Aorta (tissue), 5 donors: ENCODE data around the gene THTPA. TPM values are rescaled to one million over a fixed set of nuclear protein-coding genes. Genes with fewer than 3 reads are reported as not detected.
A peak's percentile ranks its signal among the peaks of the same experiment; 100 is the strongest.

ENCODE experiments used
- ATAC-seq: fragments of 200-7000 bp; cut with Tn5 transposase; one replicate; pipeline ENCODE4 v1.9.1; 2022; ENCODE audit warnings: moderate library complexity; ENCODE audit not compliant: low FRiP score
- DNase-seq, 2 donors: peaks; one replicate each; pipeline ENCODE4 v3.0.0-alpha.2; 2020
- H3K27ac ChIP-seq, 2 donors: one replicate each; pipeline ENCODE4 v1.5.1; 2013; ENCODE audit warnings: low read length in 2 of 2, mild to moderate bottlenecking in 2 of 2, moderate library complexity in 2 of 2, control low read depth in 1 of 2, inconsistent platforms in 1 of 2, low read depth in 1 of 2
- H3K27me3 ChIP-seq, 2 donors: one replicate each; pipeline ENCODE4 v1.6.1; 2013; ENCODE audit warnings: control low read depth in 1 of 2, low read length in 1 of 2, mild to moderate bottlenecking in 1 of 2, moderate library complexity in 1 of 2; ENCODE audit not compliant: insufficient read depth in 2 of 2, control insufficient read depth in 1 of 2
- H3K36me3 ChIP-seq, 2 donors: one replicate each; pipeline ENCODE4 v1.6.1; 2013; ENCODE audit warnings: control low read depth in 1 of 2, low read length in 1 of 2, mild to moderate bottlenecking in 1 of 2; ENCODE audit not compliant: insufficient read depth in 2 of 2, control insufficient read depth in 1 of 2
- H3K4me1 ChIP-seq, 2 donors: one replicate each; pipeline ENCODE4 v1.6.1; 2013; ENCODE audit warnings: low read length in 2 of 2, control low read depth in 1 of 2, mild to moderate bottlenecking in 1 of 2, moderate library complexity in 1 of 2; ENCODE audit not compliant: insufficient read depth in 2 of 2, control insufficient read depth in 1 of 2
- H3K4me3 ChIP-seq, 2 donors: one replicate each; pipeline ENCODE4 v1.5.1; 2013; ENCODE audit warnings: low read length in 2 of 2, control low read depth in 1 of 2, mild to moderate bottlenecking in 1 of 2
- H3K9me3 ChIP-seq: one replicate; pipeline ENCODE4 v1.6.1; 2013; ENCODE audit warnings: mild to moderate bottlenecking, low read length; ENCODE audit not compliant: control insufficient read depth
- WGBS, 2 donors: extraction: QIAGEN DNeasy Blood & Tissue Kit; methylation state at CpG; one replicate each; pipeline ENCODE4 v1.1.7; 2013; 5-methylcytosine and 5-hydroxymethylcytosine counted together
- intact Hi-C, 2 donors: fragments of 100-400 bp; cut with DNase I; formaldehyde crosslinking; loops; one replicate each; pipeline versions ENCODE4 v1.14.2 to v1.15.0; 2022
- polyA plus RNA-seq, 2 donors: library from polyadenylated mRNA; stranded (reverse); fragments of 200-250 nt; gene quantifications; one replicate each; pipeline ENCODE4 v1.2.3, GENCODE V29; 2013
- total RNA-seq, 2 donors: library from RNA; stranded (reverse); fragmentation: NEBNext Ultra II Directional; extraction: Animal tissue kit (Norgen Biotek cat#: 25700); gene quantifications; one replicate each; pipeline ENCODE4 v1.2.1, GENCODE V29; 2021
- donor health status: healthy with polysubstance abuse.
- donor health status: Bipolar disorder and iron deficiency.
- donor health status: DM: no; HTN: no; CAD: no.
- donor health status: DM: no; HTN: no; CAD: no.
- donor health status: DM: yes; HTN: yes; CAD: no.

THTPA gene
- total and polyA plus RNA-seq, 4 donors: 13.0 to 24.0 (median 13.8) TPM

GRCh38 chr14:23566778-23567185, 10.7 kb downstream of the THTPA start:
- H3K27me3 ChIP-seq: no peaks in the 10 kb centered on the region
- ATAC-seq (peak; percentile 45), DNase-seq (no peak)
- H3K36me3 ChIP-seq: no peaks in the 10 kb centered on the region
- H3K4me3 ChIP-seq: peak overlapping the region; percentile 14 to 43
- 4 to 8% methylated on average over 5 of the region's 5 CpGs for WGBS, 2 donors
- no peaks in the 10 kb centered on the region for H3K9me3 ChIP-seq
- intact Hi-C loops: loop anchor here (10.0 kb wide), 2 partner anchors 242 to 302 kb away; partner anchors contain the start of gene PABPN1 (in 1 of the 2)
- no peak overlapping the region for H3K27ac ChIP-seq
- no peaks in the 10 kb centered on the region for H3K4me1 ChIP-seq

- peak; percentile 91 to 92 for DNase-seq
Observed at GRCh38 chr14:23567186-23568020, 11.3 kb downstream of the THTPA start, which contains the start of gene AP1G2. Gene AP1G2, minus strand, starts transcription at chr14:23567791. Its CDS starts 477 bp downstream, at chr14:23567314.

GRCh38 chr14:23568021-23568599, 12.0 kb downstream of the THTPA start:
- H3K36me3 ChIP-seq: no peaks in the 10 kb centered on the region
- H3K4me1 ChIP-seq: no peaks in the 10 kb centered on the region
- intact Hi-C loops: loop anchor here (10.0 kb wide), 2 partner anchors 243 to 303 kb away; partner anchors contain the start of gene PABPN1 (in 1 of the 2)
- DNase-seq: no peak
- H3K27me3 ChIP-seq: no peaks in the 10 kb centered on the region
- H3K4me3 ChIP-seq: no peak overlapping the region
- WGBS, 2 donors: 71 to 78% methylated on average over 2 of the region's 2 CpGs
- H3K27ac ChIP-seq: no peak overlapping the region
- ATAC-seq: no peak
- H3K9me3 ChIP-seq: no peaks in the 10 kb centered on the region

More at GRCh38 chr14:23567186-23568020, 11.3 kb downstream of the THTPA start, which contains the start of gene AP1G2:
- WGBS, 2 donors: 3 to 4% methylated on average over 53 of the region's 53 CpGs
- Histone ChIP-seq H3K36me3 (no peaks in the 10 kb centered on the region), H3K27me3 (no peaks in the 10 kb centered on the region), H3K4me3 (peak within 1 kb of the TSS; percentile 14 to 43), H3K27ac (no peak within 1 kb of the TSS), H3K9me3 (no peaks in the 10 kb centered on the region), H3K4me1 (no peaks in the 10 kb centered on the region)
- intact Hi-C loops: loop anchor here (10.0 kb wide), 2 partner anchors 243 to 303 kb away; partner anchors contain the start of gene PABPN1 (in 1 of the 2)
- ATAC-seq: peak; percentile 80

- Histone ChIP-seq H3K27ac (no peak overlapping the region), H3K36me3 (no peaks in the 10 kb centered on the region), H3K9me3 (no peaks in the 10 kb centered on the region), H3K4me1 (no peaks in the 10 kb centered on the region), H3K4me3 (no peak overlapping the region), H3K27me3 (no peaks in the 10 kb centered on the region)
- ATAC-seq (no peak), DNase-seq (peak in 1 of 2 donors; percentile 73)
- intact Hi-C loops: loop anchor here (10.0 kb wide), 2 partner anchors 244 to 304 kb away; partner anchors contain the start of gene PABPN1 (in 1 of the 2)
- WGBS, 2 donors: 59% methylated on average over 6 of the region's 6 CpGs
Observed at GRCh38 chr14:23568600-23569331, 12.7 kb downstream of the THTPA start.

GRCh38 chr14:23569443-23570151, 13.5 kb downstream of the THTPA start:
- no peaks in the 10 kb centered on the region for H3K27me3 ChIP-seq
- no peak overlapping the region for H3K27ac ChIP-seq
- intact Hi-C loops: loop anchor here (10.0 kb wide), 2 partner anchors 245 to 305 kb away; partner anchors contain the start of gene PABPN1 (in 1 of the 2)
- WGBS, 2 donors: 63 to 69% methylated on average over 7 of the region's 7 CpGs
- ATAC-seq (no peak), DNase-seq (no peak)
- H3K4me3 ChIP-seq: no peak overlapping the region
- no peaks in the 10 kb centered on the region for H3K9me3 ChIP-seq
- H3K4me1 ChIP-seq: no peaks in the 10 kb centered on the region
- H3K36me3 ChIP-seq: no peaks in the 10 kb centered on the region

- intact Hi-C loops: no loop called here
- no peak overlapping the region for H3K27ac ChIP-seq
- H3K9me3 ChIP-seq: no peaks in the 10 kb centered on the region
- WGBS, 2 donors: 84 to 86% methylated on average over 23 of the region's 23 CpGs
- DNase-seq (no peak), ATAC-seq (no peak)
- H3K27me3 ChIP-seq: no peaks in the 10 kb centered on the region
- no peaks in the 10 kb centered on the region for H3K4me1 ChIP-seq
- H3K36me3 ChIP-seq: no peaks in the 10 kb centered on the region
- H3K4me3 ChIP-seq: no peak overlapping the region
Observed at GRCh38 chr14:23570806-23571483, 14.9 kb downstream of the THTPA start.

GRCh38 chr14:23571701-23572523, 15.8 kb downstream of the THTPA start:
- intact Hi-C loops: no loop called here
- no peak for ATAC-seq
- H3K27ac ChIP-seq: no peak overlapping the region
- H3K4me1 ChIP-seq: no peaks in the 10 kb centered on the region
- H3K27me3 ChIP-seq: no peaks in the 10 kb centered on the region
- no peaks in the 10 kb centered on the region for H3K36me3 ChIP-seq
- DNase-seq: peak in 1 of 2 donors; percentile 46
- H3K9me3 ChIP-seq: no peaks in the 10 kb centered on the region
- 60 to 62% methylated on average over 14 of the region's 14 CpGs for WGBS, 2 donors
- H3K4me3 ChIP-seq: no peak overlapping the region
